ENCODE measurements around the gene TMEM87B.
"Not testable (repeated sequence)": the region's sequence is repeated elsewhere in the genome, so short reads cannot be mapped to it uniquely, and the experiment has no call there.

GRCh38 chr2:112041460-112041859, 13.6 kb upstream of the TMEM87B start:
- TF ChIP-seq CTCF, POLR2A (IDR thresholded peaks at IDR 0.05): not testable (repeated sequence)

Data from thyroid gland (tissue), 4 donors.